Measurements from ENCODE around the gene IGF2BP1. TPM values are rescaled to one million over a fixed set of nuclear protein-coding genes. Genes with fewer than 3 reads are reported as not detected.
"Not testable (repeated sequence)": the region's sequence is repeated elsewhere in the genome, so short reads cannot be mapped to it uniquely, and the experiment has no call there.

Gene IGF2BP1
- total RNA-seq, 1 donor from 2014 or later, result not detected

- no peak for ATAC-seq
Observed at GRCh38 chr17:49055181-49055927, 58.2 kb downstream of the IGF2BP1 start.

- ATAC-seq, result no peak
Observed at GRCh38 chr17:49061524-49061943, 64.3 kb downstream of the IGF2BP1 start.

GRCh38 chr17:49063652-49064051 is 66.5 kb downstream of the IGF2BP1 start:
- no peak for ATAC-seq

GRCh38 chr17:49067163-49067562 is 70.0 kb downstream of the IGF2BP1 start:
- ATAC-seq, result no peak

DNA sequence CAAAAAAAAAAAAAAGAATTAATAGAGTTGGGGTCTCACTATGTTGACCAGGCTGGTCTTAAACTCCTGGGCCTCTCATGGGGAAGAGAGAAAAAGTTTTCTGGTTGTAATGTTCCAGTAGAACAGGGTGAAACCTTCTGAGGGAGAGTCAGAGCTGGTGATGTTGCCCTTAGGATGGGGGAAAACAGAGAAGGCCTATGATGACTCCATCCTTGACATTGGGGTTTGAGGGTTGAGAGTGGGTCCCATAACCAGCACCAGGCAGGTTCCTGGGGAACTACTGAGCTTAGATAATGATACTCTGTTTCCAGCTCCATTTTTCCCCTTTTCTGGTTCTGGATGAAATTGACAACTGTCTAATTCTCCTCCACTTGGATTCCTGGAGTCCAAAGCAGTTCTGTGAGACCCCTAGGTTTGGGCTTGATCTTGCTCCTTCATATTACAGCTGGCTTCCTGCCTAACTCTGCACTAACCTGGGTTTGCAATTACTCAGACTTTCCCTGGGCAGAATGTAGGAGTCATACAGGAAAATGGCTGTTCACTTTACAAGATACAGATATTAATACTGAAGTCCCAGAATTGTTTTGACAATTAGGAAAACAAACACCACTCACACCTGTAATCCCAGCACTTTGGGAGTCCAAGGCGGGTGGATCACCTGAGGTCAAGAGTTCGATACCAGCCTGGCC is 72.5 kb downstream of the IGF2BP1 start:
- ATAC-seq, result no peak

DNA sequence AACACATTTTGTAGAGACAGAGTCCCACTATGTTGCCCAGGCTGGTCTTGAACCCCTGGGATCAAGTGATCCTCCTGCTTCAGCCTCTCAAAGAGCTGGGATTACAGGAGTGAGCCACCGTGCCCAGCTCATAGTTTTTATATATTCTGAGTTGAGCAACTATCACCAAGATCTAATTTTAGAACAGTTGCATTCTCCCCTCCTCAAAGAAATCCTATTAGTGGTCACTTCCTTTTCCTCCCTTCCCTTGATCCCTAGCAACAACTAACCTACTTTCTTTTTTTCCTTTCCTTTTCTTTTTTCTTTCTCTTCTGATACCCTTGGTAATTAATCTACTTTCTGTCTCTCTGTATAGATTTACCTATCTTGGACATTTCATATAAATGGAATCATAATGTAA is 73.9 kb downstream of the IGF2BP1 start:
- ATAC-seq, result no peak

DNA sequence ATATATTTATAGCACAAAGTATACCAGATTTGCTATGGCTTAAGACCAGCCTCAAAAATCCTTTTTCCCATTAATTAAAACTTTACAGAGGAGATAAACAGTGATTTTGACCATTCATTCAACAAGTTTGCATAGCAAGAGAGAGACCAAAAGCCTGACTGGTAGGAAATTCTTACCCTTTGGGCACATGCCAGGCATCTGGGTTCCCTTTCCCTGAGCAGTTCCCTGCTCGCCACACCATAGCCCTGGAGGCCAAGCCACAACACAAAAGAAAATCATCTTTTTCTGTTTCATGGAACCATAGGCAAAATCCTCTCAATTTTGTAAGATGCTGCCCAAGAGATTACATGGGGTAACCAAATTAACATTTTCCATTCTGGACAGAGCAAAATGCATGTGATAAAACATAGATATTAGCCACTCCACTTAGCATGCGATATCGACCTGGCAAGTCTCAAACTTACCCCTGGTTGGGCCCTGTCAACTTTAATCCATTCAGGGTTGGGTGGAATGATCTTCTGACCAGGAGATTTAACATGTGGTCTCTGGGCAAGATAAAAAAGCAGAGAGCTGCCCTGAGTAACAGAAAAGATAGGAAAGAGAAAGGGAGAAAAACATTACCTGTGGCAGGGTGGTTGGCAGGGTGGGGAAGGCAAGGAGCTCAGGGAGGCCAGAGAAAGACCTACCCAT is 77.8 kb downstream of the IGF2BP1 start:
- ATAC-seq, result no peak

DNA sequence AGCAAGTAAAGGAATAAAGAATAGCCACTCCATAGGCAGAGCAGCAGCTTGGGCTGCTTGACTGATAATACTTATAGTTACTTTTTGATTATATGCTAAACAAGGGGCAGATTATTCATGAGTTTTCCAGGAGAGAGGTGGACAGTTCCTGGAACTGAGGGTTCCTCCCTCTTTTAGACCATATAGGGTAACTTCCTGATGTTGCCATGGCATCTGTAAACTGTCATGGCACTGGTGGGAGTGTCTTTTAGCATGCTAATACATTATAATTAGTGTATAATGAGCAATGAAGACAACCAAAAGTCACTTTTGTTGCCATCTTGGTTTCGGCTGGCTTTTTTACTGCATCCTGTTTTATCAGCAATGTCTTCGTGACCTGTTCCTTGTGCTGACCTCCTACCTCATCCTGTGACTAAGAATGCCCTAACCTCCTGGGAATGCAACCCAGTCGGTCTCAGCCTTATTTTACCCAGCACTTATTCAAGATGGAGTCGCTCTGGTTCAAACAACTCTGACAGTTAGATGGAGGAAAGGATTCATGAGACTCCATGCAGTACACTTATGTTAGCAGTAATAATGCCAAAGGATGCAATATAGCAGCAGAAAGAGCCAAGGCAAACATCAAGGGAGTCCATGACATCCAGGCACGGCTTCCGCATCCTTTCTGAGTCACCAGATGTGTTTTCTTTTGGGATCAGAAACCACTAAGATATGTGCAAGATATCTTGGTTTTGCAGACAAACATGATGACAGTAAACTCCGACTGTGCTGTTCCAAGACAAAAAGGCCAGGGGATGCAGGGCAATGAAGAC is 79.6 kb downstream of the IGF2BP1 start:
- ATAC-seq, result no peak

DNA sequence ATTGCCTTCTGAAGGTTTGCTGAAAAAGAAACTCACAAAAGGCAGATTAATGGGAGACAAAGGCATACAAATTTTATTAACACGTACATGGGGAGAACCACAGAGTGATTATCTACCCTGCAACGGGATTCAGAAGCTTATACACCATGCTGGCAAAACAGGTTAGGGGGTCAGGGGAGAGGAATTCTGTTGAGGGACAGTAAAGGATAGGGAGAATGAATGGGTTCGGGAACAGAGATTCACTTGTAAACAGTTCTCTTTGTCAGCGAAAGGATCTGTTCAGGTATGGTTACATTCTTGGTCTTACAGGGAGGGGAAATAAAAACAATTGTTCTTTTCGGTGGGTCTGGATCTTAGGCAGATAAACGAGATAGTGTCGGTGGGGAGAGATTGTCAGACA is 81.1 kb downstream of the IGF2BP1 start:
- no peak for ATAC-seq

DNA sequence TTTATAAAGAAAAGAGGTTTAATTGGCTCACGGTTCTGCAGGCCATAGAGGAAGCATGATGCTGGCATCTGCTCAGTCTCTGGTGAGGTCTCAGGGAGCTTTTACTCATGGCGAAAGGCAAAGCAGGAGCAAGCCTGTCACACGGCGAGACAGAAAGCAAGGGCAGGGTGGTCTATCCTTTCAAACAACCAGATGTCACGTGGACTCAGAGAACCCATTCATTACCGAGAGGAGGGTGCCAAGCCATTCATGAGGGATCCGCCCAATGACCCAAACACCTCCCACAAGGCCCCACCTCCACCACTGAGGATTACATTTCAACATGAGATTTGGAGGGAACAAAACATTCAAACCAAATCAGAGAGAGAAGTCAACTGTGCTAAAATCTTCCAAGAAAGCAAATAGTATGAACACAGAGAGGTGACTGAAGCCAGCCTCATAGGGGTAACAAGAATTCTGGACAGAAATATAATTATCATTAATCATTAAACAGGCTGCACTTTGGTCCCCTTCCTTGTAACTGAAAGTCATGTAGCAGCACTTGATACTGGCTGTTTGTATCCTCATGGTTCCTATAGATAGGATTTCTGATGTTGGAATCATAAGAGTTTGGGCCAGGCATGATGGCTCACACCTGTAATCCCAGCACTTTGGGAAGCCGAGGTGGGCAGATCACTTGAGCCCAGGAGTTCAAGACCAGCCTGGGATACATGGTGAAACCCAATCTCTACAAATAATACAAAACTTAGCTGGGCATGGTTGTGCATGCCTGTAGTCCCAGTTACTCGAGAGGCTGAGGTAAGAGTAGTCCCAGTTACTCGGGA is 82.9 kb downstream of the IGF2BP1 start:
- no peak for ATAC-seq

GRCh38 chr17:49082231-49082630 is 85.0 kb downstream of the IGF2BP1 start:
- peak; percentile 61 for ATAC-seq

- ATAC-seq, result not testable (repeated sequence)
Observed at GRCh38 chr17:49085046-49085445, 87.9 kb downstream of the IGF2BP1 start.

GRCh38 chr17:49085565-49086315 is 88.6 kb downstream of the IGF2BP1 start:
- no peak for ATAC-seq

GRCh38 chr17:49086316-49086605 is 89.1 kb downstream of the IGF2BP1 start:
- no peak for ATAC-seq

- ATAC-seq, result no peak
Observed at GRCh38 chr17:49086649-49087048, 89.5 kb downstream of the IGF2BP1 start.

GRCh38 chr17:49089094-49089493 is 91.9 kb downstream of the IGF2BP1 start:
- ATAC-seq, result no peak

DNA sequence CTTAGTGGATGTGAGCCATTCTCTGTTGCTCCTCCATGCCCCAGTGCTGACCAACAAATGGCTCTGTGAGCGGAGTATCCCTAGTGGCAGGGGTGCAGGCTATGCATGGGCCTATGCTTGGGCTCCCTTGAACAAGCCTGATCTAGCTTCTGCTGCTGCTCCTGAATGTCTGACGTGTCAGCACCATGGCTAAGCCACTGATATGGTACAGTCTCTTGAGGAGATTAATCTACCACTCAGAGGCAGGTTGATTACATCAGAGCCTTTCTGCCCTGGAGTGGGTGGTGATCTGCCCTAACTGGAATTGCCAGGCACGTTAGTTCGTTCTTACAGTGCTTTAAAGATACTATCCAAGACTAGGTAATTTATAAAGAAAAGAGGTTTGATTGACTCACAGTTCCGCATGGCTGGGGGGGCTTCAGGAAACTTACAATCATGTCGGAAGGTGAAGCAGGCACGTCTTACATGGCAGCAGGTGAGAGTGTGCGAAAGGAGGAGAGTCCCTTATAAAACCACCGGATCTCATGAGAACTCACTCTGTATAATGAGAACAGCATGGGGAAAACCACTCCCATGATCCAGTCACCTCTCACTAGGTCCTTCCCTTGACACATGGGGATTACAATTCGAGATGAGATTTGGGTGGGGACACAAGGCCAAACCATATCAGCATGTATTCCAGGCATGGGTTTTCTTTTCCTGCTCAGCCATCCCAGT is 93.9 kb downstream of the IGF2BP1 start:
- ATAC-seq, result peak; percentile 97

DNA sequence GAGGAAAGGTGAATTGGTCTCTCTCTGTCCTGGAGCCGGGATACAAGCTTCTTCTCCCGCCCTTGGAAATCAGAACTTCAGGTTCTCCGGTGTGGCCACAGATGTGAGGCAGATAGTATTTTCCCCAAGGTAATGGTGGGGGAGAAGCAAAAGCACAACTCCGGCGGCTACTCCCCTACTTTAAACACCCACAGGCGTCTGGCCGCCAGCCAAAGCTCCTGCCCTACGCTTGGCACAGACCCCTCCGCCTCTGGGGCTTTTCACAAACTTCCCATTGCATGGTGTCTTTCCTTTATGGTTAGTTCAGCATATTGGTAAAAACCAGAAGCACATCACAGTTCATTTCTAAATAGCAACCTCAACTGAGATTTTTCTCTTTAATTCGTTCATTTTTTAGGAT is 95.9 kb downstream of the IGF2BP1 start:
- no peak for ATAC-seq

DNA sequence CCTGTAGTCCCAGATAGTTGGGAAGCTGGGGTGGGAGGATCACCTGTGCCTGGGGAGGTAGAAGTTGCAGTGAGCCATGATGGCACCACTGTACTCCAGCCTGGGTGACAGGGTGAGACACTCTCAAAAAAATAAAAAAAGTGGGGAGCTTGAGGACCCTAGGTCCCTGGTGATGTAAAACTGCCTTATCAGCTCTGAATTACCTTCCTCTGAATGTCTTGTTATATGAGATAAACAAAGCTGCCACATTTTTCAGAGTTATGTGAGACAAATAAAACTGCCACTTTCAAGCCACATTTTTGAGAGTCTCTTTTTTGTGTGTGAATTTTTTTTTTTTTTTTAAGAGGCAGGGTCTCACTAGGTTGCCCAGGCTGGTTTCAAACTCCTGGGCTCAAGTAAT is 103.4 kb downstream of the IGF2BP1 start:
- ATAC-seq, result no peak

DNA sequence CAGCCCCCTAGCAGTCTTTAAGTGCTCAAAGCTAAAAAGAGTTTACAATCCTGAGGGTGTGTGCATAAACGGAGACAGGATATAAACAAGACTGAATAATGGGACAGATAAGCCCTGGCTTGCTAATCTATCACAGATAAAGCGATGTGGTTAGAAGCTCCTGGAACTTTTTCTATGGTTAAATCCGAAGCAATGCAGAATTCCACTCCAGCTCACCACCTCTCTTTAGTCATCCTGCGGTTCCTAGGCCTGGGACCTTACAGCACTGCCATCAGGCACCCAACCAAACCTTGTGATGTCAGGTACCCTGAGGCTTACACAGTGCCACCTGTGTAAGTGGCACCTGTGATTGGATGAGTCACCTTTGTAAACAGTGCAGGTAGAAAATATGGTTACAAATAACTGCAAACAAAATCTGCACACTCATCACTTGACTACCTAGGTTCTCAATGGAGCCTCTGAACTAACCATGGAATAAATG is 103.9 kb downstream of the IGF2BP1 start:
- peak; percentile 93 for ATAC-seq
